ENCODE measurements around the gene SPATA21.

Gene SPATA21

DNA sequence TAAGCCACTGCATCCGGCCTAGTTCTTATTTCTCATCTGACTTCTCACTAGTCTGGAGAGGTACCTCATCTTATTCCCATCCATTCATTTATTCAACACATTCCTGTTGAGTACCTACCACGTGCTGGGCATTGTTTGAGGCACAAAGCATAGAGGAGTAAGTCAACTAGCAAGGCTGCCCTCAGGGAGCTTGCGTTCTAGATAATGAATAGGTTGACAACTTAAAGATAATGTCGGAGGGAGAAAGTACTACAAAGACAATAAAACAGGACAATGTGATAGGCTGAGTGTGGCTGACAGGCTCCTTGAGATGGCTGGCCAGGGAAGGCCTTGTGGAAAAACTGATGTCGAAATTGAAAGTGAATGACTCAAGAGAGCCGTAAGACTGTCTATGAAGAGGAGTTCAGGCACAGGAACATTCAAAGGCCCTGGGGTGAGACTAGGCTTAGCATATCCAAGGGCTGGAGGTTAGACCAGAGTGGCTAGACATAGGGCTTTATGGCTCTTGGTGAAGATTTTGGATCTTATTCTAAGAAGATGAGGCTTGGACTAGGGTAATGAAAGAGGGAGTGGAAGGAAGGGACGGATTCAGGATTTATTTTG is 18.3 kb downstream of the SPATA21 start:
- no peak for DNase-seq

DNA sequence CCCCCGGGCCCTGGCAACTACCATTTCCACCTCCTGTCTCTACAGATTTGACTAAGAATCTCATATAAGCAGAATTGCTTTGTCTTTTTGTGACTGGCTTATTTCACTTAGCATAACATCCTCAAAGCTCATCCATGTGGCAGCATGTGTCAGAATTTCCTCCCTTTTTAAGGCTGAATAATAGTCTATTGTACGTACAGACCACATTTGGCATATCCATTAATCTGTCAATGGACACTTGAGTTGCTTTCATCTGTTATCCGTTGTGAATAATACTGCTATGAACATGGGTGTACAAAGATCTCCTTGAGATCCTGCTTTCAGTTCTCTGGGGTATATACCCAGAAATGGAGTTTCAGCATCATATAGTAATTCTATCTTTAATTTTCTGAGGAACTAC is 24.0 kb downstream of the SPATA21 start:
- no peak for DNase-seq

DNA sequence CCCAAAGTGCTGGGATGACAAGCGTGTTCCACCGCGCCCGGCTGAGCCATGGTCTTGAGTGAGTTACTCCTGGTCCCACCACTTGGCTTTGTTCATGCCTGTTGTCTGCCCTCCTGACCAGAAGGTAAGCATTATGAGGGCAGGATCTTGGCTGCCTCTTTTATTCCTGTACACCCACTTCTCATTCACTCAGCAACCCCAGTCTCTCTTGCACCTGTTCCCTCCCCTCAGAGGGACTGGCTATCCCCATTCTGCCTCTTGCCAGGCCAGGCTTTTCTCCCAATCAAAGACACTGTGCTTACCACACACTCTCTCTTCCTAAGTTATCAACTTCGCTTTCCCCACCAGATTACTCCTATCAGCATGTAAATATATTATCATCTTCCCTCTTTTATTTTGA is 26.4 kb downstream of the SPATA21 start:
- no peak for DNase-seq

DNA sequence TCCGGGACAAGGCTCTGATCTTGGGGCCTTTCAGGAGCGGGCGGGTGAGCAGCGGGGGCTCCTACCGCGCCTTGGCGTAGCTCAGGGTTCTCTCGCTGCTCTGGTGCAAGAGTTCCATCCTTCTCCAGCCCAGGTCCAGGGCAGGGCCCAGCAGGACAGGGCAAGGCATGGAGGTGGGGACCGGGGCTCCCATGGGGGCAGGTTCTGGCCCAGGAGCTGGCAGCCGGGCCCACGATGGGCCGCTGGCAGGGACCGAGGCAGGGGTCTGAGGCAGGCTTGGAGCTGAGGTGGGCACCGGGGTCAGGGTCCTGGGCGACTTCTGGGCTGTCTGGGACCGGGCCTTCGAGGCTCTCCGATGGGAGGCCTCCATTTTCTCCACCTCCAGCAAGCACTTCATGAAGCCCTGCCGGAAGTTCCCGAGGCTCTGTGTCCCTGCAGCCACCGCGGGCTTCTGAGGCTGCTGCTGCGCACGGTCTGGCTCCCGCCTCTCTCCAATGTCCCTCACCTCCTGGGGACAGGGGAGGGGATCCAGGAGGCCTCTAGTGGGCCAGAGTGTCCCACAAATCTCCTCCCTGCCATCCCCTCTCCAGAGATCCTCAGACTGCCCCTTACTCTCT is 27.6 kb downstream of the SPATA21 start:
- DNase-seq, result no peak

DNA sequence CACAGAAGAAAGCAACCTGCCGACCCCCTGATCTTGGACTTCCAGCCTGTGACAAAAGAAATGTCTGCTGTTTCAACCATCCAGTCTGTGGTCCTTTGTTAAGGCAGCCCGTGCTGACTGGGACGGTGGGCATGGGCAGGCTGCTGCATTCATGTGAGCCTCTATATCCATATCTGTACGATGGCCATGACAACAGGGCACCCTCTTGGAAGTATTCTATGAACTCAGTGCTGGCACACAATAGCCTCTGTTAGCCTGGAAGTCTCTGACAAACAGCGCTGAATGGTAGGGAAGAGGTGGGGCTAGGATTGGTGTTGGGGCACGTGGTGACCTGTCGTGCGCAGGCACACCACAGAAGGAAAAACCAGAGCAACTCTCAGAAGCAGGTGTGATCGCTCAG is 30.4 kb downstream of the SPATA21 start:
- DNase-seq, result no peak

DNA sequence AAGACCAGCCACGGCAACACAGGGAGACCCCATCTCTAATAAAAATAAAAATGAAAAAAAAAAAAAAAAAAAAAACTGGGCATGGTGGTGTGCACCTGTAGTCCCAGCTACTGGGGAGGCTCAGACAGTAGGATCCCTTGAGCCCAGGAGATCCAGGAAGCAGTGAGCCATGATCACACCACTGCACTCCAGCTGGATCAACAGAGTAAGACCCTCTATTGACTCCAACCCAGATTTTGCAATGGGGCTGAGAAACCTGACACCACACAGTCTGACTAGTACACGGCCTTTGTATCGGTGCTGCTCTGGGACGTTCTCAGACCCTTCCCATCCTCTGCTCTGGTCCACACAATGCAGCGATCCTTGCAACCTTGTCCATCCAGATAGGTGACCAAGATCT is 31.8 kb downstream of the SPATA21 start:
- DNase-seq, result no peak

DNA sequence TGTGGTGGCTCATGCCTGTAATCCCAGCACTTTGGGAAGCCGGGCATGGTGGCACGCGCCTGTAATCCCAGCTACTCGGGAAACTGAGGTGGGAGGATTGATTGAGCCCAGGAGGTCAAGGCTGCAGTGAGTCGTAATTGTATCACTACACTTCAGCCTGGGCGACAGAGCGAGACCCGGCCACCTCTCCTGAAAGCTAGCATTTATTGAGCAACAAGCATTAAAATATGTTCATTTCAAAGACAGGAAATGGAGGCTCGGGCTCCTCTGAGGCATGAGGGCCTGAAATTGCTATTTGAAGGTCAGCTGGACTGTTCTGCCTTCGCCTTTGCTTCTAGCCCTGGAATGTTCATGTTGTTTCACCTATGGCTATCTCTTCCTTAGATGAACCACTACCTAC is 34.5 kb downstream of the SPATA21 start:
- DNase-seq, result no peak

DNA sequence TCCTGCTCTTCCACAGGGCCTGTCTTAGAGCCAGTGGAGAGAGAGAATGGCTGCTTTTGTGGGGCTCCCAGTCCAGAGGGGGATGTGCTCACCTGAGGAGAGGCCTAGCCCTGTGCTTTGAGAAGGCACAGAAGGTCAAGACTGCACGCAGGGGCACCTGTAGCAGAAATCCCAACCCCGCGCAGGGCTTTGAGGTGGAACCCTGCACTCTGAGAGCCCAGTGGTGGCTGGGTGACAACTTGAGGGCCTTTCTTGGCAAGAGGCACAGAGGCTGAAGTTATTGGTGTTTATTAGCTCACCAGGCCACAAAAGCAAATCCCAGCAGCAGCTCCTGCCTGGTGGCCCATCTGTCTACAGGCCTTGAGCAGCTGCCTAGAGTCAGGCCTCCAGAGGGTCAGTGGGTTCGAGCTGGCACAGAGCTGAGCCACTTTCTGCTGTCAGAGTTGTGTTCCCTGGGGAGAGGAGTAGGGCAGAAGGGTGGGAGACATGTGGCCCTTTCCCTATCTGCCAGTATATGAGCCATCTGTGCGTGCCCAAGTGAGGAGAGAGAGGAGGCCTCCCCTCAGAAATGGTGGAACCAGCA is 38.8 kb downstream of the SPATA21 start:
- DNase-seq, result no peak

DNA sequence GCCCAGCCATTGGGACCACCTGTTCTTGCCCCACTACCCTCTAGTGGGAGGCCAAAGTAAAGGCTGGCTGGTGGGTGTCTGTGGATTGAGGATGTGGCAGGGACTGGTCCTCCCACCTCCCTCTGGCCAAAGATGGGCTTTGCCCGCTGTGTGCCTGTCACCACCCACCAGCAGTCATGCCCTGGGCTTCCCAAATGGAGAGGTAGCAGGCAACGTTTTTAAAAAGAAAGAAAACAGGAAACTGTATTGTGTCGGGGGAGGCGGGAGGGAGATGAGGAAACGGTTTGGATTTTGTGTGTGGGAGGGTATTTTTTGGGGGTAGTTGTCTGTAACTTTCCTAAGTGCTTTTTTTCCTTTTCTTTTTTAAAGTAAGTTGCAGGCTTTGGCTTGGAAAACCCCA is 40.1 kb downstream of the SPATA21 start:
- no peak for DNase-seq

DNA sequence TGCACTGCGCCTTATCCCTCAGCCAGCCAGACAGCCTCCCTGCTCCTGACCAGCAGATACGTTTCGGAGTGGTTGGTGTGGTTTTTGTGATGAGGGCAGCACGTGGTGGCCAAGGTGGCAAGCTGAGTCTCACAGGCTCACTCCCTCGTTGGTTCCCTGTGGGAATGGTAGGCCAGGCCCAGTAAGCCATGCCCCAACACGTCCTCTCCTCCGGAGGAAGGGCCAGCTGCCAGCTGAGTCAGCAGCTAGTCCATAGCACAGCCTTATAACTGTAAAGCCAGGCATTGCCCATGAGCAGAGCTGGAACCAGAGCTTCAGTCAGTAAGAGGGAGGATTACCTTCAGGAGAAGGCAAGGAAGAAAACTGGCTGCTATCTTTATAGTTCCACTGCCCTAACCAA is 40.6 kb downstream of the SPATA21 start:
- DNase-seq, result no peak

DNA sequence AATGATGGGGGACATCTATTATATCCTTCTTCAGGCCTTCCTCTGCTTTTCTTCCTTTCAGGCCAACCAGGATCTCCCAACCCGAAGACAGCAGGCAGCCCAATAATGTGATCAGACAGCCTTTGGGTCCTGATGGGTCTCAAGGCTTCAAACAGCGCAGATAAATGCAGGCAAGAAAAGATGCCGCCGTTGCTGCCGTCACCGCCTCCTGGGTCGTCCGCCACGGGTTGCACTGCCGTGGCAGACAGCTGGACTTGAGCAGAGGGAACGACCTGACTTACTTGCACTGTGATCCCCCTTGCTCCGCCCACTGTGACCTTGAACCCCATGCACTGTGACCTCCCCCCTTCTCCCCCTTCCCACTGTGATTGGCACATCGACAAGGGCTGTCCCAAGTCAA is 42.2 kb downstream of the SPATA21 start:
- no peak for DNase-seq

DNA sequence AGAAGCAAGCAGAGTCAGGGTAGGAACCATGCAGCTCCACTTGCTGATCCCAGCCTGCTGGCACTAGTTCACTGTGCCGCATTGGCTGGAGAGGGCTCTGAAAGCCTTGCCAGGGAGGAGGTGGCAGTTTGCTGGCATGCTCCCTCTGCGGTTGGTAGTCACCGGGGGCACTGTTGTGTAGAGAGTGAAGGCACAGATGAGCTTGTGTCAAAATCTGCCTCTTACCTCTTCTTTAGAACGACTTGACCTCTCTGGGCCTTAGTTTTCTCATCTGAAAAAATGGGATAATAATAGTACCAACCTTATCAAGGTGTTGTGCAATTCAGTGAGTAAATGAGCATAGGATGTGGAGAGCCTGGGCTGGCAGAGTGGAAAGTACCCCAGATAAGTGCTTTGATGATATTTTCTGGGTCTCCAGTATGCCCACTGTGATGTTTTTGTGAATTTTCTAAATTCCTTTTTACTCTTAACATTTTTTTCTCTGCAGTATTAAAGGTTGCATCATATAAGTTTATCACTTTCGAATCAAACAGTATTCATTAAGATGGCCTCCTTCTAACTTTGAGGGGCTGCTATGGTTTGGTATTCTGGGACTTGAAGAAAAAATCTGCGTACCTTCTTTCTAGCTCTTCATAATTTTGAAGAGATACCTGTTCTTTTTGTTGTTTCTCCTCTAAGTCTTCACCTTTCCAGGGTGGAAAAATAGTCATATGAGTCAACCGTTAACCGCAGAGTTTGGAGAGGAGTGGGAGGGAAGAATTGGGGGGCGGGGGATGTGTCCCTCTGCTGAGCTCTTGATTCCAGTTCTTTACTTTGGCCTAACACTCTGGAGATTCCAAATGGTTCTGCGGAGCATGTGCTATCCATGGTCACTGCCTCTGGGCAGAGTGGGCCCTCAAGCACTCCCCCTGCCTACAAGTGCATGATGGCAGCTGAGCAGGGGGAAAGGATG is 43.4 kb downstream of the SPATA21 start:
- no peak for DNase-seq

DNA sequence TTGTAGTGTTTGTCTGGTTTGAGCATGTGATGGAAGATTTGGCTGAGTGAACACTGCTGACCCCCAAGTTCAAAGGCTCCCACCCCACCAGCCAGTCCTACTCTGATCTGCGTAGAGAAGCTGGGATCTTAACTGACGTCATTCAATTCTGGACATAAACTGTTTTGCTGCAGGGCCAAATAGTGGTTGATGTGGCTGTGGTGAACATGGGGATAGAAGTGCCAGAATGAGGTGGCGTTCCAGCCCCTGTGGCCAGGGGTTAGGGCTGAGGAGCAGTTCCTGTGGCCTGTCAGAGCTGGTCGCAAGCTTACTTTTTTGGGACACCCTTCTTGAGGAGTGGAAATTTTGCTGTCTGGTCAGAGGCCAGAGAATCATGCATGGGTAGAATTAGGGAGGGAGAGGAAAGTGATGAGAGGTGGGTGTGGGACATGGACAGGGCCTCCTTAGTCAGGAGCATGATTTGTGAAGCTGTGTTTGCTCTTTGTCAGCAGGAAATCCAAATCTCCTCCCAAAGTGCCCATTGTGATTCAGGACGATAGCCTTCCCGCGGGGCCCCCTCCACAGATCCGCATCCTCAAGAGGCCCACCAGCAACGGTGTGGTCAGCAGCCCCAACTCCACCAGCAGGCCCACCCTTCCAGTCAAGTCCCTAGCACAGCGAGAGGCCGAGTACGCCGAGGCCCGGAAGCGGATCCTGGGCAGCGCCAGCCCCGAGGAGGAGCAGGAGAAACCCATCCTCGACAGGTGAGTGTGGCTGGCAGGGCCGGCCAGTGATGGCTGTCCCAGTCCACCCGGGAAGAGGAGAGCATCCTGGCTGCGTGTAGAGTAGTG is 44.3 kb downstream of the SPATA21 start:
- DNase-seq, result no peak

DNA sequence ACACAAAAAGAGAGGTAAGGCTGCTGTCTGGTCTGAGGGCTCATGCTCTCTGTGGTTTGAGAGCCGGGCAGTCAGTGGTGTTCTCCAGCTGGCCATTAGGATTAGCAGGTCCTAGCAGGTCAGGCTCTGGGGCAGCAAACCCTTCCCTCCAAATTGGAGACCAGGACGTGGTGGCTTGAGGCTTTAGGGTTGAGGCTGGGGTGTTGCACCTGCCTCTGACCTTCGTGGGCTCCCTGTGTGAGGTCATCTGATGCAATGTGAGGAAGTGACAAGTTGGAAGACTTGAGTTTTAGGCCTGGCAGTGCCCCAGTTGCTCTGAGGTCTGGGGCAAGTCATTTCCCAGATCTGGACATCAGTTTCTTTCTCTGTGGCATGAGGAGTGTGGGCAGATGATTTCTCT is 45.8 kb downstream of the SPATA21 start:
- DNase-seq, result no peak

DNA sequence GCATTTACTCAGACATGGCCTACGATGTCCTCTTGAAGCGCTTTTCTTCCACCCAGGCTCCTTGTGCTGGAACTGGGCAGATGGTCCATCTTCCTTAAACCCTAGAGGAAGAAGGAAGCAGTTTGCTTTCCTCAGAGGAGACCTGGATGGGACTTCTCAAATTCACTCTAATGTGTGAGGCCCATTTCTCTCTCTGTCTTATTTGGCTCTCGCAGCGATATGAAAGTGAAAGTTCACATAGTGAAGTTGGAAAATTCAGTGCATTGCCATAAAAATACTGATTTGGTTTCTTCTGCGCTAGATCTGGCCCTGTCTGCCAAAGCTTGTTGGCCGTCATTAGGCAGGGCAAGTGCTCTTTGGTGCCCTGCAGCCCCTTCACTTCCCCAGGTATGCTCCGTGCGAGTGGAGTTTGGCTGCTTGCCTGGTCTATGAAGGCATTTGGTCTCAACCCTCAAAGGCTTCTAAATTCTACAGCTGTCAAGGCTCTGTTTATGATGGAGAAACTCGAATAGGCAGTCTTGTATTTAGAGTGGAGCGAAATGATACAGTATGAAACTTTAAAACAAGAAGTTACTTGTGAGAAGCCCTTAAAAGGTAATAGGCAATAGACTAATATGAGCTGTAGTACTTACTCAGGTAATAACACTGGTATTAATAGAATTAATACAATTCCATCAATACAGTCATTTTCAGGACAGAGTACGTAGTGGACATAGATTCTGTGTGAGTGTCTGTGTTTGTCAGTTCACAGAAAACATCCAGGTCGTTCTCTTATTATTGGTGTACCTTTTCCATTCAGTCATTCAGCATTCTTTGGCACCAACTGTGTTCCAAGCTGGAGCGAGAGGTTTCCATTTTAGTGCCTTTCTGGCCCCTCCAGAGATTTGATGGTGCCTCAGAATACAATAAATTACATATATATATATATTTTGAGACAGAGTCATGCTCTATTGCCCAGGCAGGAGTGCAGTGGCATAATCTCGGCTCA is 49.7 kb downstream of the SPATA21 start:
- no peak for DNase-seq

DNA sequence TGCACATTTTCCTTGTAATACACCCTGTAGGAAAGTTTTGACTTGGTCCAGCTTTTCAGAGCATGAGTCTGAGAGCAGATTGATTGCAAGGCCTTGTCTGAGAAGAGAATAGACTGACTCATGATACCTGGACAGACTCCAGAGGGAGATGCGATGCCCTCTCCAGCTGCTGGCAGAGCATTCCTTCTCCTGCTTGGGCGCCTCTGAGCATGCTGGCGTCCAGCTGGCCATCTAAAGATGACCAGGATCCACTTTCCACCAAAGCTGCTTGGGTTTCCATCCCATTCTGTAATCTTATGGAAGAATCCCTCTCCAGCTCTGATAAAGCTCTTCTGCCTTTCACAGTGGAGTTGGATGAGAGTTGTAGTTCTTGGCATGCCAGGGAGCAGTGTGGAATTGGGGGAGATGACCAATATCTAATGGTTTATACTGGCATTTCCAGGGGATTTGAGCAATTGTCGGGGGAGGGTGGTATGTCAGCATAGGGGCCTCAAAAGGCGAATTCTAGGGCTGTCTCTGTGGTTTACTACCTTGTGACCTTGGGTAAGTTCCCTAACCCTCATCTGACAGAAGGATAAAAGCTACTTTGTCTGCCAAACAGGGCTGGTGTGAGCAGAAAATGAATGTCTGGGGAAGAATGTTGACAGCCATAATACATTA is 50.6 kb downstream of the SPATA21 start:
- no peak for DNase-seq

DNA sequence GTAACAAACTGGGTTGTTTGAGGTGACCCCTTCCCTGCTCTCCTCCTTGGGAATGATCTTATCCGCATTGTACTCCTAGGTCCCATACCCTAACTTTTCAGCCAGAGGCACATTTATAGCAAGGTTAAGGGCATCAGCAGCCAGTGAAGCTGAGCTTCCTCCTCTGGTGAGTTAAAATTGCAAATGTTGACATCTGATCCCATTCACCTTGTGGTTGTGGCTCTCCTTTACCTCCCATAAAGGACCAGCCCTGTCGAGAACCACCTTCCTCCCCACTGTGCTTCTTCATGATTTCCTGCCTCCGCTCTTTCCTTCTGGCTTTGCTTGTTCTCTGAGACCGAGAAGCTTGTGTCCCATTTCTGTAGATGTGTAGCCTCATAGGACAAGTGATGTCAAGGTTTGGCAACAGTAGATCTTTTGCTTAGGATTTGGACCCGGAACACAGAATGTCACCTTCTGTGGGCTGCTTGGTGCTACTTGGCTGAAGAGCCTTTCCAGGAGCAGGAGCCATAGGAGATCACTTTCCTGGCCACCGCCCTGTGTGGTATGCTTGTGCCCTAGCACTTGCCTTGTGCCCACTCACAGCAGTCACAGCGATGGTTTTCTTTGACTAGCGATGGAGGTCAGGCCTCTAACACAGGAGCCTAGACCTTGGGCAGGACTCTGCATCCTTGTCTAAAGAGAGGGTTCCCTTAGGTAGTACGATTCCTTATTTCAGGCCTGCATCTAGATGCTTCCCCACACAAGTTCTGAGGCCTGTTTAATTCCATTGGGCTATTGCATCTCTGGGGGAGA is 51.4 kb downstream of the SPATA21 start:
- DNase-seq, result no peak

DNA sequence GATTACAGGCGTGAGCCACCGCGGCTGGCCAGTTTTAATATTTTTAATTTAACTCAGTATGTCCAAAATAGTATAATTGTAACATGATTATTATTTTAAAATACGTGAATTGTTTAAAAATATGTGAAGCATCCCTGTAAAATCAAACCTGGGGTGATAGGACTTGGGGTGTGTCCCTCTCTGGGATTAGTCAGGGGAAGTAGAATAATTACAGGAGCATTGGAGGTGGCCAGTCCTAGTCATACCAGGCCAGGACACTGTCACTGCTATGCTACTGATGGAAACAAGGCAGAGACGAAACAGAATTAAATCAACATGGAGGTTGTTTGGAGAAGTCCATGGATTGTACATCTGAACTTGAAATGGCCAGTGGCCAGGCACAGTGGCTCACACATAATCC is 53.3 kb downstream of the SPATA21 start:
- no peak for DNase-seq

DNA sequence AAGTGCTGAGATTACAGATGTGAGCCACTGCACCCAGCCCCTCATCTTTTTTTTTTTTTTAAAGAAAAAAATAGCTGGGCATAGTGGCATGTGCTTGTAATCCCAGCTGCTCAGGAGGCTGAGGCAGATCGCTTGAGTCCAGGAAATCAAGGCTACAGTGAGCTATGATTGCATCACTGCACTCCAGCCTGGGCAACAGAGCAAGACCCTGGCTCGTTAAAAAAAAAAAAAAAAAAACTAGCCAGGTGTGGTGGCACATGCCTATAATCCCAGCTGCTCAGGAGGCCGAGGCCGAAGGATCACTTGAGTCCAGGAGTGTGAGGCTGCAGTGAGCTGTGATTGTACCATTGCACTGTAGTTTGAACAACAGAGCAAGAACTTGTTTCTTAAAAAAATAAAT is 56.4 kb downstream of the SPATA21 start:
- no peak for DNase-seq

DNA sequence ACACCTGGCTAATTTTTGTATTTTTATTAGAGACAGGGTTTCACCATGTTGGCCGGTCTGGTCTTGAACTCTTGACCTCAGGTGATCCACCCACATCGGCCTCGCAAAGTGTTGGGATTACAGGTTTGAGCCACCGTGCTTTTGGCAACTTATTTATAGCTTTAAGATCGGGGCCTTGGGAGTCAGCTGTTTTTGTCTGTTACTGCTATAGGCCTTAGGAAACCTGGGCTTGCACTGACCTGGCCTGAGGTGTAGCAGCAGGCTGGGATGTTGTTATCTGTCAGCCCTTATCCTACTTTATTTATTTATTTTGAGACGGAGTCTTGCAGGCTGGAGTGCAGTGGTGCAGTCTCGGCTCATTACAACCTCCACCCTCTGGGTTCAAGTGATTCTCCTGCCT is 58.8 kb downstream of the SPATA21 start:
- DNase-seq, result no peak
